PFSK-1 (cell line): ENCODE results near the gene LHPP.

ENCODE experiments used
- FOXP2 ChIP-seq: optimal IDR thresholded peaks from 2 replicates; pipeline ENCODE3; 2011; ENCODE audit warnings: borderline replicate concordance, control low read depth, inconsistent platforms; ENCODE audit not compliant: insufficient read depth; ENCODE audit errors: extremely low read length, extremely low read depth
- POLR2AphosphoS5 ChIP-seq: IDR thresholded peaks from 2 replicates; pipeline ENCODE4 v1.6.1; 2012; ENCODE audit warnings: low read depth, mild to moderate bottlenecking, control low read depth, low read length, moderate library complexity
- SIN3A ChIP-seq: IDR thresholded peaks from 2 replicates; pipeline ENCODE4 v1.6.1; 2012; ENCODE audit warnings: mild to moderate bottlenecking, low read length, moderate library complexity, borderline replicate concordance; ENCODE audit not compliant: insufficient read depth
- TAF1 ChIP-seq: IDR thresholded peaks from 2 replicates; pipeline ENCODE4 v1.6.1; 2012; ENCODE audit warnings: low read length, control low read depth, borderline replicate concordance; ENCODE audit not compliant: insufficient read depth
- TF ChIP-seq, protein P1 (sequence below), 2 experiments: IDR thresholded peaks; 2 replicates each; pipeline versions ENCODE4 v1.6.1 to v1.8.0; 2011 to 2012; ENCODE audit warnings: low read depth in 2 of 2, low read length in 2 of 2, control low read depth in 1 of 2, inconsistent platforms in 1 of 2, mild to moderate bottlenecking in 1 of 2, moderate library complexity in 1 of 2; ENCODE audit not compliant: insufficient read depth in 1 of 2

DNA sequence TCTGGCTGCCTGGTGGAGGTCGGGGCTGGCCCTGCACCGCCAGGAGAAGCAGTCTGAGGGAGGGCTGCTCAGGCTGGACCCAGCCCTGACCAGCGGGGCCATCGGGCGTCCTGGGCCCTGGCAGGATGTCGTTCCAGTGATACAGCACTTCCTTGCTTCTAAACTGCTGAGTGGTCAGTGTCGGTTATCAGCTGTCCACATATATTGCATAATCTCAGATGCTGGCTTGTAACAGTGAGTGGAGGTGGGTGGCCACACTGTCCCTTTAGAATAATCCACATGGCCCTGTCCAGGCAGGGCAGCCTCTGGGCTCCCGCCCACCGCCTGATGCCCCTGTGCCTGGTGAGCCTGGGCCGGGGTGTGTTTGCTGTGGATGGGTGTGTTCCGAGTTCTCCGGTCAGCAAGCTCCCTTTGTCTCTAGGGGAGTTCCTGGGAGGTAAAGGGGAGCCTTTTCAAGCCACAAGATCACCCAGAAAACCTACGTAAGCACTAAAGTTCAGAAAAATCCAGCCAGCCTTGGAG, 86.1 kb downstream of the LHPP start:
- TF ChIP-seq TAF1 (no peak), POLR2AphosphoS5 (no peak), SIN3A (no peak), FOXP2 (no peak)
- TF ChIP-seq, protein P1, sequence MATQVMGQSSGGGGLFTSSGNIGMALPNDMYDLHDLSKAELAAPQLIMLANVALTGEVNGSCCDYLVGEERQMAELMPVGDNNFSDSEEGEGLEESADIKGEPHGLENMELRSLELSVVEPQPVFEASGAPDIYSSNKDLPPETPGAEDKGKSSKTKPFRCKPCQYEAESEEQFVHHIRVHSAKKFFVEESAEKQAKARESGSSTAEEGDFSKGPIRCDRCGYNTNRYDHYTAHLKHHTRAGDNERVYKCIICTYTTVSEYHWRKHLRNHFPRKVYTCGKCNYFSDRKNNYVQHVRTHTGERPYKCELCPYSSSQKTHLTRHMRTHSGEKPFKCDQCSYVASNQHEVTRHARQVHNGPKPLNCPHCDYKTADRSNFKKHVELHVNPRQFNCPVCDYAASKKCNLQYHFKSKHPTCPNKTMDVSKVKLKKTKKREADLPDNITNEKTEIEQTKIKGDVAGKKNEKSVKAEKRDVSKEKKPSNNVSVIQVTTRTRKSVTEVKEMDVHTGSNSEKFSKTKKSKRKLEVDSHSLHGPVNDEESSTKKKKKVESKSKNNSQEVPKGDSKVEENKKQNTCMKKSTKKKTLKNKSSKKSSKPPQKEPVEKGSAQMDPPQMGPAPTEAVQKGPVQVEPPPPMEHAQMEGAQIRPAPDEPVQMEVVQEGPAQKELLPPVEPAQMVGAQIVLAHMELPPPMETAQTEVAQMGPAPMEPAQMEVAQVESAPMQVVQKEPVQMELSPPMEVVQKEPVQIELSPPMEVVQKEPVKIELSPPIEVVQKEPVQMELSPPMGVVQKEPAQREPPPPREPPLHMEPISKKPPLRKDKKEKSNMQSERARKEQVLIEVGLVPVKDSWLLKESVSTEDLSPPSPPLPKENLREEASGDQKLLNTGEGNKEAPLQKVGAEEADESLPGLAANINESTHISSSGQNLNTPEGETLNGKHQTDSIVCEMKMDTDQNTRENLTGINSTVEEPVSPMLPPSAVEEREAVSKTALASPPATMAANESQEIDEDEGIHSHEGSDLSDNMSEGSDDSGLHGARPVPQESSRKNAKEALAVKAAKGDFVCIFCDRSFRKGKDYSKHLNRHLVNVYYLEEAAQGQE (IDR thresholded peaks at IDR 0.05; ENCODE audit: insufficient read depth in 1 of 2, low read depth in 2 of 2, low read length in 2 of 2) = no peak
